ENCODE data around the gene RNF130.

The RNF130 gene, protein sequence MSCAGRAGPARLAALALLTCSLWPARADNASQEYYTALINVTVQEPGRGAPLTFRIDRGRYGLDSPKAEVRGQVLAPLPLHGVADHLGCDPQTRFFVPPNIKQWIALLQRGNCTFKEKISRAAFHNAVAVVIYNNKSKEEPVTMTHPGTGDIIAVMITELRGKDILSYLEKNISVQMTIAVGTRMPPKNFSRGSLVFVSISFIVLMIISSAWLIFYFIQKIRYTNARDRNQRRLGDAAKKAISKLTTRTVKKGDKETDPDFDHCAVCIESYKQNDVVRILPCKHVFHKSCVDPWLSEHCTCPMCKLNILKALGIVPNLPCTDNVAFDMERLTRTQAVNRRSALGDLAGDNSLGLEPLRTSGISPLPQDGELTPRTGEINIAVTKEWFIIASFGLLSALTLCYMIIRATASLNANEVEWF

DNA sequence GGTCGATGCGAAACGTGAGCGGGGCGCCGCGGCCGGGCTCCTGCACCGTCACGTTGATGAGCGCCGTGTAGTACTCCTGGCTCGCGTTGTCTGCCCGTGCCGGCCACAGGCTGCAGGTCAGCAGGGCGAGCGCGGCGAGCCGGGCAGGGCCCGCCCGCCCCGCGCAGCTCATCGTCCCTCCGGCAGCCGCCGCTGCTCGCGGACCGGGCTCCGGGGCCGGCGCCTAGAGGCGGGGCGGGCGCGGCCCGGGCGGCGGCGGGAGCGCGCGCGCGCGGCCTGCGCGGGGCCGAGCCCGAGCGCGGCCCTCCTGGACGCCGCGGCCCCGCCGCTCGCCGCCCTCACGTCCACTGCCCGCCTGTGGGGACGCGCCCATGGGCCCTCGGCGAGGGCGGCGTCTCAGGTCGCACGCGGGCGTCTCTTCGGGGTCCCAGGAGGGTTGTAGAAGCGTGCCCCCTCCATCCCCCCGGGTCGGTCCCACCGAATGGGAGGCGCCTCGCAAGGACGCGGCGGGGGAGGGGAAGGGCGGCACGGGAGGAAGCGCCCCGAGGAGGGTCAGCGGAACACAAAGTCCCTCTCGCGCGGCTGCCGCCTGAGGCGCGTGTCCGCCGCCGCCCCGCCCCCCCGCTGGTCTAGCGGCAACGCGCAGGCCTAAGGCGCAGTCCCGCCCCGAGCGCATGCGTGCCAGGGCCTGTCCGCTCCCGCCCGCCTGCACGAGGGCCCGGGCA, at the start of gene RNF130:
TSS of gene RNF130 (minus strand) at position 229 of the 725 bp plus-strand sequence. CDS start at position 172, 57 bp downstream.
- DNase-seq (ENCODE audit: low spot score) = peak; percentile 98

DNA sequence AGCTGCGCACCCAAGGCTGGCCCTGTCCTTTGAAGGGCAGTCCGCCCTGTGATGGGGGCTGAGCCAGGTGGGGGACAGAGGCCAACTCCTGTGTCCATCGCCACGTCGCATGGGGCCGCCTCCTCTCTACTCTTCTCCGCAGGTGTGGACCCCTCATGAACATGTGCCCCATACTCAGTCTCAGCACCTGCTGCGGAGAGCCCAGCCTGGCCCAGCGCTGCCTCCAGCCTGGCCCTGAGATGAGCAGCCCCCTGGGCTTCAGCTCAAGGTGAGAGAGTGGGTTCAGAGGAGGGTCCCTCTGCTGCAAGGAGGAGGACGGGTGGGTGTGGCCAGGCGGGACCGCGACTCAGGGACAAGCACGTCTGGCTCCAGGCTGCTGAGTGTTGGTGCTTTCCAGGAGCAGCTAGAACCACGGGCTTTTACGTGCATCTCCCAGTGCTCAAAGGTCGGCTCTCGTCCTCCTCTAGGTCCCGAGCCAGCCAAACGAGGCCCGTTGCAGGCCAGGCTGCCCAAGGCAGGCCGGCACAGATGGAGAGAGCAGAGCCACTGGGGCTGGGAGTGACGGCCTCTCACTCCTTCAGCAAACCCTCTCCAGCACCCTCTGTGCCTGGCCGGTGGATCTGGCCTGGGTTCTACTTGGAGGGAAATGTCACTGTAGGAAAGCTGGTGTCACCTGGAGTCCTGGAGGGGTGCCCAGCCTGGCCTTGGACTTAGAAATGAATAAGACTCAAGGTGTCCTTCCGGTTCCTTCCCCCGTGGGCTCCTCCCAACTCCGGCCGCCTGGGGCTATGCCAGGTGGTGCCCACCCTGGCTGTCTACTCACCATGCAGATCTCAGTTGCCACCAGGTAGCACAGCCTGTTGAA, 48.9 kb upstream of the RNF130 start:
- no peak for DNase-seq (ENCODE audit: low spot score)

DNA sequence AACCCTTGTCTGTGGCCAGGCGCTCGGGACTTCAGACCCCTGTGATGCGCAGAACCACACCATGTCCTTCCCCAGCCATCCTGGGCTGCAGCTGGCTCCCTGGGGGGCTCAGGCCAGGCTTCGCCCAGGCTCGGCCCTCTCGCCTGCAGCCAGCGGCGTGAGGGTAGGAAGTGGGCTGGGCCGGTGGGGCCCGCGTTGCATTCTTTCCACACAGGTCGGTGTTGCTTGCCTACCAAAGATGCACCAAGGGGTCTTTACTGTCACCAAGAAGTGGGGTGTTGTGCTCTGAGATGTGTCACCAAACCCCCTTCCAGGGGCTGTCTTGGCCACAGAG, 48.3 kb upstream of the RNF130 start:
- no peak for DNase-seq (ENCODE audit: low spot score)

DNA sequence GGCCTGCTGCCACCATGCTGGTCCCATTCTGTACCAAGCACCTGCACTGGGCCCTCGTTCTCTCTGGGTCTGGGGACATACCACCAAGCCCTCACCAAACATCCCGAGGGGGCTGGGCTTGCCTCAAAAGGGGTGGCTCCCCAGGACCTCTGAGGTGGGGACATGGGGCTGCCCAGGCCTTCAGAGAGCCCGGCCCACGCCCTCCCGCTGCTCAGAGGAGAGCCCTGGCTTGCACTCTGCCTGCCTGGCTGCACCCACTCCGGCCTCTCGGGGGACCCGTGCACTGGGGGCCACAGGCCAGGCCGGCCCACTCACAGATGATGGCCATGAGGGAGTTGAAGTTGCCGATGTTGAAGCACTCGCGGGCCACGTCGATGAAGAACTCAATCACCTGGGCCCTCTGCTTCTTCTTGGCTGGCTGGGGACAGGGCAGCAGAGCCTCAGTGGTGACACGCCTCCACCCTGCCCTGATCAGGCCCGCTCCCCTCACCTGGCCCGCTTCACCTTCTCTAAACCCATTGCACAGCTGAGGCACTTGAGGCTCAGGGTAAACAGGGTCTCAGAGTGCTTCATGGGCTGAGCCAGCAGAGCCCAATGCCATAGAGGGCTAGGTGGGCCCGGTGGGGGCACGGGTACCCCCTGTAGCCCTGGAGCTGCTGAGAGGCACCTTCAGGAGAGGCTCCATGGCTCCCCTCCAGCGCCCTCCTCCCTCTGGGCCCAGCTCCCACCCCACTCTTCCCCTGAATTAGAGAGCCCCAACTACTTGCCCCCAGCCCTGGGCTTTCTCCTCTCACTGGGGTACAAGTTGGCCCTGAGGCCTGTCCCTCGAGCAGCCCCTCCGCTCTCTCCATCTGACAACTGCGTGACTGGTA, 47.7 kb upstream of the RNF130 start:
- DNase-seq (ENCODE audit: low spot score) = no peak

DNA sequence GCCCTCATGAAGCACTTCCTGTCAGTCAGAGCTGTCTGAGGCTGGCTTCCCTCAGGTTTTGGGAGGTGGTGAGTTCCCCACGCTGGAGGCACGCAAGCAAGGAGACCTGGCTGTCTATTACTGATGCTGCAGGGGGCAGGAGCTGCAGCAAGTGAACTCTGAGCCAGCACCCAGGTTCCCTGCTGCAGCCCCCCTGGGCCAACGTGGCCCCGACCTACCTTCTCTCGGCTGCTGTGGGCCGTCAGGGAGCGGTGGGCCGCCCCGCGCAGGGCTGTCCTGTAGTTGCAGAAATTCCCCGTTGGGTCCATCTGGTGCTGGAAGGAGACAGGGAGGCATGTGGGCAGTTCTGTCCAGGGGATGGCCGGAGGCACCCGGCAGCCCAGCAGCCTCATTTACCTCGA, 46.8 kb upstream of the RNF130 start:
- no peak for DNase-seq (ENCODE audit: low spot score)

DNA sequence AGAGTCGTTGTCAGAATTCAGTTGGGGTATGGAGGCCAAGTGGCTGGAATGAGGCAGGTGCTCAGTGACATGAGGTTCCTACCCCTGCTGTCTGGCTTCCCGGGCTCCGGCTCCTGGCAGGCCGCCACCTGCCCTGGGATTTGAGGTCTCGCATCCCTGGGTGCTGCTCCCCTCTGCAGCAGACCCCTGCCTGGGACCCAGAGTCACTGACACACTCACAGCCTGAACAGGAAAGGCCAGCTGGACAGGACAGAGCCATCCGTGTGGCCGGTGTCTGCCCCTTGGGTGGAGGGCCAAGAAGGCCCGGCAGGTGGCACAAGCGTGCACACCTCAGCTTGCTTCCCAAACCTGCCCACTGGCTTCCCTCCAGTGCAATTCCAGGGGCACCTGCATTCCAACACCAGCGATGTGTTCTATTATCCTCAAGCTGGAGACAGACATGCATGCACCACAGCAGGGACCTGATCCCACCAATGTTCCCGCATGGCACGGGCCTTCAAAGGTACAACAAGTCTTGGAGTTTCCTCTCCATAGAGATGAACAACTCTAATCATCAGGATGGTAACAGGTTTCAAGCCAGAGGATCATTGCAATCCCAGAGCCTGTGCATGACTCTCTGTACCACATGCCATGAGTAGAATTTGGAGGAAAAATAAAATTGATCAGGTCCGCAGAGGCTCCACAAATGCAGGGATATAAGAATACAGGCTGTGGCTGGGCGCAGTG, 45.6 kb upstream of the RNF130 start:
- no peak for DNase-seq (ENCODE audit: low spot score)

DNA sequence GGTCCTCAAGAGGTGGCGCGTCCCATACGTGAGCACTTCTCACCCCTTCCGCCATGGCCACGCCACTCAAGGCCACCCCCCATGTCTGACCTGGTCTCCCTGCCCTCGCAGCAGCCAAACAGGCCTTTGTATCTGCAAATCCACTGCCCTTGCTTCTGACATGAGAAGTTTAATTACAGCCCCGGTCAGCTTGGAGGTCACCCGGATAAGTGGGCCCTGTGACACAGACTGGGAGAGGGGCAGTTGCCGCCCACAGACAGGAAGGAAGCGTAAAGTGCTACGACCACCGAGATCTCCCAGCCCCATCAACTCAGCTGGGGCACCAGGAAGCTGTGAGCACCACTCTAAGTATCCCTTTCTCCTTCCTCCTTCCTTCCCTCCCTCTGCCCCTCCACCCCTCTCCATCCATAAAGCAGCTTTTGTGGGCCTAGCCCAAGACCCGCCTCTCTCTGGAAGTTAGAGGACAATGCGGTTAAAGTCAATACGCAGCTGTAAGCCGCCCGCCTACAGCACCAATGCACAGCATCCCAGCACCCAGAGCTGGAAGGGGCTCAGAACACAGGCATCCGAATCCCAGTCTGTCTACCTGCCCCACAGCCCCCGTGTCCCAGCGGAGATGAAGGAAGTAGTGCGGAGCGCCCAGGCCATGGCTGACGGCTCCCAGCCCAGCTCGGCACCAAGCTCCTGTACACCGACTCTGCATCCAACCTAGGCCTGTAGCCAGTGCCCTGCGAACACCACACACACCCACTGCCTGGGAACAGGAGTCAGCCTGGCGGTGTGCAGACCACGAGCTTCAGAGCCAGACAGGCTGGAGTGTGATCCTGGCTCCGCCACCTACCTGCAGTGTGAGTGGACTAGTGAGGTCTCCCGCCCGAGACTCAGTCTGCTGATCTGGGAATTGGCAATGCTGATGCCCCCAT, 44.8 kb upstream of the RNF130 start:
- no peak for DNase-seq (ENCODE audit: low spot score)

DNA sequence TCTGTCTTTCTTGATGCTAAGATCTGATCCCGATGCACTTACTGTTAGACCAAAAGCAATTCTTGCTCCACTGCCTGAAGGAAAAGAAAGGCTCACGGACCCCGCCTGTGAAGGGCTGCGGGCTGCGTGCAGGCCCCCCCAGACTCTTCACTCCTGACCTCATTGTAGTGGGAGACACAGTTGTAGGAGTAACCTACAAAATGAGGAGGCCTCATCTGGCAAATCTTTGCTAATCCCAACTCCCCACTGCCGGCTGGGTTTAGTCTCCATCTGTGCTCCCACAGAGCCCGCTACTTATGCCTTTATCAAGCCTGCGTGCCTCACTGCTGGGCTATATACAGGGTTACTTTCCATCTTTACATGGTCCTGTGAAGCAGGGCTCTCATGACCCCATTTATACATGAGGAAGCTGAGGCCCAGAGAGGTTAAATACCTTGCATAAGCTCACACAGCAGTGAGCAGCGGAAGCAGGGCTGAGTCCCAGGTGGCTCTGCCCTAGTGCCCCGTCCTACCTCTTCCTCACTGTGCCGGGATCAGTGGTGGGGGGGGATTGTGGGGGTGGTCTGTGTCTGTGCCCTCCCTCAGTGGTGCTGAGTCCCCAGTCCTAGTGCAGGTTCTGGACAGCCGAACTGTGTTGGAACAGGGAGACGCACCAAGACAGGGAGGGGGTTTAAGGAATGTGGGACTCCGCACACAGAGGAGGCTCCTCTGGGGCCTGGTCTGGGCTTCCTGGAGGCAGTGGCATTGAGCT, 43.9 kb upstream of the RNF130 start:
- no peak for DNase-seq (ENCODE audit: low spot score)

DNA sequence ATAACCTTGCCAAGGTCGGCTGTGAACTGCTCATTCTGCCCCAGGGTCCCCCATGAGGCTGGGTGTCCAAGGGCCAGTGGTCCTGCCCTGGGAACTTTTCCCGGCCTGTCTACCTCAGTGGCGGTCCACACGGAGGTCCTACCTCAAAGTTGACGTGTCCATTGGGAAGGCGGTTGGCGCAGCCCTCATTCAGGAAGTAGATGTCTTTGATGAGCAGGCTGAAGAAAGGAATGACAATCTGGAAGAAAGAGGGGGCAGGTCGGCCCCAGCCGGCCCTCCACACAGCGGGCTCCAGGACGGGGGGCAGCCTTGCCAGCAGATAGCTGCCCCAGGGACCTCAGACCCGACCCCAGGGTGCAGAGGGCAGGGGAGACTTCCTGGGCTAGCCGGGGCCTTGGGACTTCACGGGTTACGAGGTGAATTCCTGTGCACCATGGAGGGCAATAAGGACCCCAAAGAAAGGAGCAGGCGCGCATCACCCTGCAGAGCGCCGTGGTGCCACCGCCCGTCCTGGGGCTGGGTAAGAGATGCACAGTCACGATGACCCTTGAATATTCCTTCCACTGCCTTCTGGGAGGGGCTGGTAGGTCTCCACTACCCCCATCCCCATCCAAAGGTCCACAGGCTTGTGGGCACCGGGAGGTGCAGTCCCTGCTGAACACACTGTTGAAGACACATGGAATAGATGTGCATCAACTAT, 42.9 kb upstream of the RNF130 start:
- no peak for DNase-seq (ENCODE audit: low spot score)

DNA sequence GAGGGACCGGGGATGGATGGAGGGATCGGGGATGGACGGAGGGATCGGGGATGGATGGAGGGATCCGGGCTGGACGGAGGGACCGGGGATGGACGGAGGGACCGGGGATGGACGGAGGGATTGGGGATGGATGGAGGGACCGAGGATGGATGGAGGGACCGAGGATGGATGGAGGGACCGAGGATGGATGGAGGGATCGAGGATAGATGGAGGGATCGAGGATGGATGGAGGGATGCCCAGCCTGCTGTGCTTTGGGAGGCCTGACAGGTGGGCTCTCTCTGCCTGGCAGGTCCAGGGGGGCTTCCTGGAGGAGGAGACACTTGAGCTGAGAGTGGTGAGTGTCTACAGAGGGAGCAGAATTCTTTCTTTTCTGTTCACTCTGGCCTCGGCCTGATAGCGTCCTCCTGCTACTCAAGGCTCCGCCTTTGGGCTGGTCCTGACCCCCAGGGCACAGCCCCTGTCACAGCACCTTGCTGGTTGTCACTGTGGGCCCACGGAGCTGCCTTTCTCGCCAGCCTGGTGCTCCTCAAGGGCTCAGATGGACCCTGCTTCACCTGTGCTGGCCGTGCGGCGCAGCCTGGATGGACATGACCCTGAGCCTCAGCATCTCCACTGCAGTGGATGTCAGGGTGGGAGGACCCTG, 42.2 kb upstream of the RNF130 start:
- DNase-seq (ENCODE audit: low spot score) = no peak

DNA sequence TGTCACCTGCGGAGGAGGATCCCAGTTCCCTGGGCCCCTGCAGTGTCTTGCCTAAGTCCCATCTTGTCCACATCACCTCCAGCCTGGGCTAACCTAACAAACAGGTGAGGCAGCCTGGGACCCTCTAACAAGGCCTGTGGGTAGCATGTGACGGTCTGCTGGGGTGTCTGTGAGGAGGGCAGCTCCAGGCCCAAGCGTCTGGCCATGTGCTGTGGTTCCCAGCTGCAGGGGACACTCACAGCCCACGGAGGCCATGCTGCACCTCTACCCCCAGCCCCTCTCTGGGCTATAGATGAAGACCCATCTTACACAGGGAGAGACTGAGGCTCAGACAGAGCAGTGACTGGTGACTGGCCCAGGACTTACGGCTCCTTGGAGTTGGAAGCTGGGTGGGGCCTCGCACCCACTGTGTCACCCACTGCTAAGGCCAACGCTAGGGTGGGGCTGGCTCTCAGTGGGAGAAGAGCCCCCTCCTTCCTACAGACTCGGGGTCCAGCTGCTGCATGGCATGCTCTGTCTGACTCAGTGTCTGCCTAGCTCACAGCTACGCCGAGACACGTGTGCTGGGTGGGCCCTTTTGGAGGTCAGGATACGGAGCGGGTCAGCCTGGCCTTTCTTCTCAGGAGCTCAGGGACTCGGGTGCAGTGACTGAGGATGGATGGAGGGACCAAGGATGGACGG, 40.8 kb upstream of the RNF130 start:
- peak; percentile 3 for DNase-seq (ENCODE audit: low spot score)

DNA sequence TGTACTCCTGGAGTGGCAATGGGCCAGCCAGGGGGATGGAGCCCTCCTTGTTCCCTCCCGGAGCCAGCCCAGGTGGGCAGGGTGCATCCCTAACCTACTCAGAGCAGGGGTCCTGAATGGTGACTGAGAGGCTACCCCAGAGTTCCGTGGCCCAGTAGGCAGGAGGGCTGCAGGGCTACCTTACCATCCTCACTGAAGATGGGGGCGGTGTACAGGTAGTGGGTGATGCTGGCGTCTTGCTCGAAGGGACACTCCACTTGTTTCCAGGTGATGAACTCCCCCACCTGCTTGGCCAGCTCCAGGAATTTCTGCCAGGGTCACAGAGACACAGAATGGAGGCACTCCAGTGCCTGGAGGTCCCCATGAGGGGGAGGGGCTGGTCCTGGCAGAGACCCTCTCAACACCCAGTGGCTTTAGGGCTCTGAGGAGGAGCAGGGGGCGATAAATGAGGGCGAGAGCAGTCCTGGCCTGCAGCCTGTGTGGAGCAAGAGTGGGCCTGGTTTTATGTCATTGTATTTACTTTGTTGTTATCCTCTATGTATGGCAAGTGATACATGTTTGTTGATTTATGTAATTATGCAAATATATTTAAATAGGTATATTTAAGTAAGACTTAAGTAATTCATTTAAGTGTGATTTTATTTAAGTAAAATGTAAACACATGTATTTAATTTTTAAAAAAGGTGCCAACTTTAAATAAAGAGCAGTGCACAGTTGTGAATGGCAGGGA, 39.9 kb upstream of the RNF130 start:
- DNase-seq (ENCODE audit: low spot score) = no peak

DNA sequence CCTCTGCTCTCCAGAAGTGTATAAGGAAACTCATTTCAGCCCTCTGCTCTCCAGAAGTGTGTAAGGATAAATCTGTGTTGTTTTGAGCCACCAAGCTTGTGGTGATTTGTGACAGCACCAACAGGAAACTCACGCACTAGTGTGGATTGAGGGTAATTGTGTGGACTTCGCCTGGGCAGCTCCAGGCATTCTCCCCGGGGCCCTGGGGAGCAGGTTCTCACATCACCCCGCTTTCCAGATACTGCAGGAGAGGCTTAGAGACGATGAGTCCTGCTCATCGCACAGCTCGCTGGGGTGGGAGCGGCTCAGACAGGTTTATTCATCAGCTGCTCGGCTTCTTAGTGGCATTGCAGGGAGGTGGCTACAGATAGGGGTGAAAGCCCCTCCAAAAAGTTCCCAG, 38.4 kb upstream of the RNF130 start:
- DNase-seq (ENCODE audit: low spot score) = no peak

DNA sequence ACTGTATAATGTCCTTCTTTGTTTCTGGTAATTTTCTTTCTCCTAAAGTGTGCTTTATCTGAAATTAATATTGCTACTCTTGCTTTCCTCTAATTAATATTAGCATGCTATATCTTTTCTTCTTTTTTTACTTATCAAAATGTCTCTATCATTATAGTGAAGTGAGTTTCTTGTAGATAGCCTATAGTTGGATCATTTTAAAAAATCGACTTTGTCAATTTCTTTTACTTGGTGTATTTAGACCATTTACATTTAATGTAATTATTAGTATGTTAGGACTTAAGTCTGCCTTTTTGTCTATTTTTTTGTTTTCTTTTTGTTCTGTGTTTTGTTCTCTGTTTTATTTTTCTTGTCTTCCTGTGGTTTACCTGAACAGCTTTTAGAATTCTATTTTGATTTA, 35.4 kb upstream of the RNF130 start:
- no peak for DNase-seq (ENCODE audit: low spot score)

DNA sequence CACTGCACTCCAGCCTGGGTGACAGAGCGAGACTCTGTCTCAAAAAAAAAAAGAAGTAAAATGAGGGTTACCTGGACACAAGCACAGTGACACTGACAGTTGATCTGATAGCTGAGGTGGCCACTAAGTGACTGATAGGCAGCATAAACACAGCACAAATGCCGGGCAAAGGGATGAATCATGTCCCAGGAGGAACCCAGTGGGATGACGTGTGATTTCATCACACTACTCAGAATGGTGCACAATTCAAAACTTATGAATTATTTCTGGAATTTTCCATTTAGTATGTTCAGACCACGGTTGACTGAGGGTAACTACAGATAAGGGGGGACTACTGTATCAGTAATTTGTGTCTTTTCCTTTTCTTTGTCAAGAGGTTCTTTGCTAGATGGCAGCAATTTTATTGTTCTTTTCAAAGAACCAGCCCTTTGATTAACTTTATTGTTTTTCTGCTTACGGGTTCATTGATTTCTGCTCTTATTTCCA, 34.3 kb upstream of the RNF130 start:
- no peak for DNase-seq (ENCODE audit: low spot score)

DNA sequence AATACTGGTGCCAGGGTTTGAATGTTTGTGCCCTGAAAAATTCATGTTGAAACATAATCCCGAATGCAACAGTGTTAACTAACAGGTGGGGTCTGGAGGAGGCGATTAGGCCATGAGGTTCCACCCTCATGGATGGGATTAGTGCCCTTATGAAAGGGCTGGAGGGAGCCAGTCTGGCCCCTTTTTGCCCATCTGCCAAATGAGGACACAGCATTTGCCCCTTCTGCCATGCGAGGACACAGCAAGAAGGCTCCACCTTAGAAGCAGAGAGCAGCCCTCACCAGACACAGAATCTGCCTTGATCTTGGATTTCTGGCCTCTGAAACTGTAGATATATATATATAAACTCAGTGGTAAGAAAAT, 32.6 kb upstream of the RNF130 start:
- DNase-seq (ENCODE audit: low spot score) = no peak
